ENCODE results near the gene OTUD6A.

The OTUD6A gene

GRCh38 chrX:70049925-70050324, 12.3 kb upstream of the OTUD6A start, which contains the start of gene AWAT2:
AWAT2 (minus strand) TSS chrX:70049938; CDS start chrX:70049932, 6 bp downstream.
- H3K4me3 ChIP-seq (ENCODE audit: low read depth in 1 of 2, low read length in 2 of 2): no peak within 1 kb of the TSS
- DNase-seq: no peak
- H3K36me3 ChIP-seq (ENCODE audit: insufficient read depth, low read length): no peaks in the 10 kb centered on the region
- H3K9ac ChIP-seq (ENCODE audit: low read depth, low read length): no peak within 1 kb of the TSS
- H2AFZ ChIP-seq (ENCODE audit: low read depth, low read length): no peak within 1 kb of the TSS
- no peaks in the 10 kb centered on the region for H3K4me1 ChIP-seq (ENCODE audit: insufficient read depth, low read length)
- H3K9me3 ChIP-seq (ENCODE audit: insufficient read depth, low read length, severe bottlenecking): no peaks in the 10 kb centered on the region
- no peaks in the 10 kb centered on the region for H3K27me3 ChIP-seq (ENCODE audit: insufficient read depth, low read length, poor library complexity)
- no peak within 1 kb of the TSS for H3K27ac ChIP-seq (ENCODE audit: low read length)
- TF ChIP-seq, protein P1, sequence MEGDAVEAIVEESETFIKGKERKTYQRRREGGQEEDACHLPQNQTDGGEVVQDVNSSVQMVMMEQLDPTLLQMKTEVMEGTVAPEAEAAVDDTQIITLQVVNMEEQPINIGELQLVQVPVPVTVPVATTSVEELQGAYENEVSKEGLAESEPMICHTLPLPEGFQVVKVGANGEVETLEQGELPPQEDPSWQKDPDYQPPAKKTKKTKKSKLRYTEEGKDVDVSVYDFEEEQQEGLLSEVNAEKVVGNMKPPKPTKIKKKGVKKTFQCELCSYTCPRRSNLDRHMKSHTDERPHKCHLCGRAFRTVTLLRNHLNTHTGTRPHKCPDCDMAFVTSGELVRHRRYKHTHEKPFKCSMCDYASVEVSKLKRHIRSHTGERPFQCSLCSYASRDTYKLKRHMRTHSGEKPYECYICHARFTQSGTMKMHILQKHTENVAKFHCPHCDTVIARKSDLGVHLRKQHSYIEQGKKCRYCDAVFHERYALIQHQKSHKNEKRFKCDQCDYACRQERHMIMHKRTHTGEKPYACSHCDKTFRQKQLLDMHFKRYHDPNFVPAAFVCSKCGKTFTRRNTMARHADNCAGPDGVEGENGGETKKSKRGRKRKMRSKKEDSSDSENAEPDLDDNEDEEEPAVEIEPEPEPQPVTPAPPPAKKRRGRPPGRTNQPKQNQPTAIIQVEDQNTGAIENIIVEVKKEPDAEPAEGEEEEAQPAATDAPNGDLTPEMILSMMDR (IDR thresholded peaks at IDR 0.05; ENCODE audit: borderline replicate concordance, extremely low read depth, low read length, poor library complexity, severe bottlenecking): no peak
- TF ChIP-seq EZH2 (IDR thresholded peaks at IDR 0.05; ENCODE audit: borderline replicate concordance, low read depth, low read length, severe bottlenecking): no peak
- no peak for ATAC-seq (ENCODE audit: insufficient read depth, low read depth)
- no peaks in the 10 kb centered on the region for H4K20me1 ChIP-seq (ENCODE audit: insufficient read depth, low read length)
- no peaks in the 10 kb centered on the region for H3K79me2 ChIP-seq (ENCODE audit: insufficient read depth, low read length)
- no peak within 1 kb of the TSS for H3K4me2 ChIP-seq (ENCODE audit: insufficient read depth, low read length)

DNA sequence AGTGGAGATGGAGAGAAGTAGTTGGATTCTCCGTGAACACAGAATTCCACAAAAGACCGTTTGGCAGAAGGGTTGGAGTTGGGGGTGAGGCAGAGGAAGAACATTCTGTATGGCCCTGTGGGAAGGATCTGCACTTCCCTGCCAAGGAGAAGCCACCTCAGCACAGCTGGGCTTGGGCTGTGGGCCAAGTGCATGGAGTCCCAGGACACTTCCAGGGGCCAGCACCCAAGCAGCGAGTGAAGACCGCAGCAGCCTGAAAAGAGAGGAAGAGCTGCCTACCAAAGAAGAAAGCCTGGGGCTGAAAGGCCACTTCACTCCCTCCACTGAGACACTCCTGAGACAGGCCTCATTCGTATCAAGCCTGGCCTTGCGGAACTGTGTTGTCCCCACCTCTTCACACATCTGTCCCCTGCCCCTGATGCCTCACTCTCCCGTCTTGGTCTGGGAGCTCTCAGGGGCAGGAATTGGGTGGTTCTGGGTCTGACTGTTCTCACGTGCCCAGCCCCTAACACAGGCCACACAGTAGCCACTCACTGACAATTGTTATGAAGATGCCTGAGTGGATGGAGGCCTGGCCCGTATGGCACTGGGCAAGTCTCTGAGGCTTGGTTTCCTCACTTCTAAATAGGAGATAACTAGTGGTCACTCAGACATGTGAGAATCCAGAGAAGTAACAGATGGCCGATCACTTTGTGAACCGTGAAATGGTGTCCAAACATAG, 9.2 kb upstream of the OTUD6A start:
- Histone ChIP-seq H3K36me3 (ENCODE audit: insufficient read depth, low read length) (no peaks in the 10 kb centered on the region), H3K4me1 (ENCODE audit: insufficient read depth, low read length) (no peaks in the 10 kb centered on the region), H3K4me2 (ENCODE audit: insufficient read depth, low read length) (no peak overlapping the region), H3K9ac (ENCODE audit: low read depth, low read length) (no peak overlapping the region), H3K79me2 (ENCODE audit: insufficient read depth, low read length) (no peaks in the 10 kb centered on the region), H3K9me3 (ENCODE audit: insufficient read depth, low read length, severe bottlenecking) (no peaks in the 10 kb centered on the region), H3K4me3 (ENCODE audit: low read depth in 1 of 2, low read length in 2 of 2) (no peak overlapping the region), H2AFZ (ENCODE audit: low read depth, low read length) (no peak overlapping the region), H3K27me3 (ENCODE audit: insufficient read depth, low read length, poor library complexity) (no peaks in the 10 kb centered on the region), H3K27ac (ENCODE audit: low read length) (no peak overlapping the region), H4K20me1 (ENCODE audit: insufficient read depth, low read length) (no peaks in the 10 kb centered on the region)
- DNase-seq (no peak), ATAC-seq (ENCODE audit: insufficient read depth, low read depth) (no peak)
- TF ChIP-seq, protein P1 (IDR thresholded peaks at IDR 0.05; ENCODE audit: borderline replicate concordance, extremely low read depth, low read length, poor library complexity, severe bottlenecking): no peak
- TF ChIP-seq EZH2 (IDR thresholded peaks at IDR 0.05; ENCODE audit: borderline replicate concordance, low read depth, low read length, severe bottlenecking): no peak

- Histone ChIP-seq H3K36me3 (ENCODE audit: insufficient read depth, low read length) (no peaks in the 10 kb centered on the region), H3K4me2 (ENCODE audit: insufficient read depth, low read length) (no peak overlapping the region), H3K9ac (ENCODE audit: low read depth, low read length) (no peak overlapping the region), H3K27ac (ENCODE audit: low read length) (no peak overlapping the region), H3K79me2 (ENCODE audit: insufficient read depth, low read length) (no peaks in the 10 kb centered on the region), H3K27me3 (ENCODE audit: insufficient read depth, low read length, poor library complexity) (no peaks in the 10 kb centered on the region), H3K4me3 (ENCODE audit: low read depth in 1 of 2, low read length in 2 of 2) (no peak overlapping the region), H3K9me3 (ENCODE audit: insufficient read depth, low read length, severe bottlenecking) (no peaks in the 10 kb centered on the region), H4K20me1 (ENCODE audit: insufficient read depth, low read length) (no peaks in the 10 kb centered on the region), H2AFZ (ENCODE audit: low read depth, low read length) (no peak overlapping the region), H3K4me1 (ENCODE audit: insufficient read depth, low read length) (no peaks in the 10 kb centered on the region)
- TF ChIP-seq, protein P1 (IDR thresholded peaks at IDR 0.05; ENCODE audit: borderline replicate concordance, extremely low read depth, low read length, poor library complexity, severe bottlenecking): no peak
- TF ChIP-seq EZH2 (IDR thresholded peaks at IDR 0.05; ENCODE audit: borderline replicate concordance, low read depth, low read length, severe bottlenecking): no peak
- no peak for ATAC-seq (ENCODE audit: insufficient read depth, low read depth)
- DNase-seq: no peak
Measured at GRCh38 chrX:70054391-70054790, 7.9 kb upstream of the OTUD6A start.

Data from DND-41 (cell line).